B cell (primary cell): ENCODE results near the gene MTCL1. TPM values are rescaled to one million over a fixed set of nuclear protein-coding genes. Genes with fewer than 3 reads are reported as not detected.

Experiments used
- ATAC-seq: fragments of 200-7000 bp; cut with Tn5 transposase; one replicate; pipeline ENCODE4 v1.10.0; 2021; ENCODE audit warnings: low read depth, mild to moderate bottlenecking, moderate number of reproducible peaks, moderate library complexity
- CTCF ChIA-PET: fragments of 350-600 bp; sonication (Branson Sonifier 250); formaldehyde crosslinking; loops from one replicate; lab custom pipeline; 2021; ENCODE audit warnings: antibody characterized with exemption, inconsistent platforms; lab: Charles Lee
- POLR2A ChIA-PET: fragments of 350-600 bp; sonication (Branson Sonifier 250); formaldehyde crosslinking; loops from one replicate; lab custom pipeline; 2021; ENCODE audit warnings: antibody characterized with exemption; lab: Charles Lee
- DNase-seq: peaks from one replicate; pipeline ENCODE4 v3.0.0; 2013
- H2AFZ ChIP-seq: 2 replicates; pipeline ENCODE4 v1.6.1; 2012; ENCODE audit warnings: mild to moderate bottlenecking, low read depth, low read length; ENCODE audit not compliant: insufficient read depth, poor library complexity, severe bottlenecking
- H3K27ac ChIP-seq, 2 donors: 1 replicate in 1 of 2; 2 replicates in 1 of 2; pipeline ENCODE4 v1.5.1; 2012 to 2013; ENCODE audit warnings: low read length in 2 of 2, mild to moderate bottlenecking in 2 of 2, moderate library complexity in 1 of 2
- H3K27me3 ChIP-seq, 4 experiments: fragments of 200-600 bp in 1 of 4; sonication (generic) in 1 of 4; replicated peaks in 1 of 4; 1 replicate in 2 of 4; 2 replicates in 2 of 4; pipeline versions ENCODE4 v1.6.1 to v1.7.0; 2013 to 2016; ENCODE audit warnings: low read length in 3 of 4, mild to moderate bottlenecking in 2 of 4, mixed read lengths in 1 of 4, moderate library complexity in 1 of 4; ENCODE audit not compliant: insufficient read depth in 4 of 4, control insufficient read depth in 3 of 4; ENCODE audit errors: control extremely low read depth in 1 of 4
- H3K36me3 ChIP-seq, 2 experiments: replicated peaks in 1 of 2; 1 replicate in 1 of 2; 2 replicates in 1 of 2; pipeline versions ENCODE4 v1.6.1 to v1.7.1; 2013; ENCODE audit warnings: low read length in 1 of 2; ENCODE audit not compliant: insufficient read depth in 2 of 2, control insufficient read depth in 1 of 2; ENCODE audit errors: control extremely low read depth in 1 of 2, extremely low read depth in 1 of 2
- H3K4me1 ChIP-seq, 2 donors: fragments of 200-600 bp in 1 of 2; sonication (generic) in 1 of 2; 1 replicate in 1 of 2; 2 replicates in 1 of 2; pipeline versions ENCODE4 v1.5.1 to v1.6.1; 2013 to 2017; ENCODE audit warnings: low read length in 2 of 2; ENCODE audit not compliant: control insufficient read depth in 2 of 2, insufficient read depth in 2 of 2
- H3K4me2 ChIP-seq: replicated peaks from 2 replicates; pipeline ENCODE3; 2012; ENCODE audit warnings: mild to moderate bottlenecking, low read depth, low read length; ENCODE audit not compliant: poor library complexity, severe bottlenecking
- H3K4me3 ChIP-seq, 5 experiments: fragments of 200-600 bp in 1 of 5; sonication (generic) in 1 of 5; 1 replicate in 3 of 5; 2 replicates in 2 of 5; pipeline versions ENCODE4 v1.5.1 to v1.7.0; 2011 to 2016; ENCODE audit warnings: low read length in 4 of 5, mild to moderate bottlenecking in 4 of 5, low read depth in 2 of 5, control low read depth in 1 of 5, moderate library complexity in 1 of 5; ENCODE audit not compliant: insufficient read depth in 1 of 5; ENCODE audit errors: control extremely low read depth in 1 of 5, extremely low read depth in 1 of 5
- H3K79me2 ChIP-seq: fragments of 200-600 bp; sonication (generic); one replicate; pipeline ENCODE4 v1.6.0; 2016; ENCODE audit warnings: low read length; ENCODE audit not compliant: control insufficient read depth, insufficient read depth
- H3K9ac ChIP-seq: fragments of 200-600 bp; sonication (generic); 2 replicates; pipeline ENCODE4 v1.6.1; 2017; ENCODE audit warnings: mild to moderate bottlenecking, low read length, moderate library complexity
- H3K9me3 ChIP-seq, 3 donors: one replicate each; pipeline versions ENCODE4 v1.6.1 to v1.7.1; 2013; ENCODE audit warnings: low read length in 2 of 3; ENCODE audit not compliant: control insufficient read depth in 2 of 3, insufficient read depth in 1 of 3; ENCODE audit errors: control extremely low read depth in 1 of 3
- H4K20me1 ChIP-seq: 2 replicates; pipeline ENCODE4 v1.6.0; 2012; ENCODE audit warnings: mild to moderate bottlenecking, low read length; ENCODE audit not compliant: insufficient read depth, control insufficient read depth, poor library complexity, severe bottlenecking
- H3K27ac Mint-ChIP-seq: one replicate; pipeline ENCODE4 v1.8.0; 2021; ENCODE audit warnings: mixed read lengths
- H3K27me3 Mint-ChIP-seq: one replicate; pipeline ENCODE4 v1.8.0; 2021; ENCODE audit warnings: mixed read lengths
- H3K4me1 Mint-ChIP-seq: one replicate; pipeline ENCODE4 v1.8.0; 2021; ENCODE audit warnings: mixed read lengths
- H3K4me3 Mint-ChIP-seq: one replicate; pipeline ENCODE4 v1.8.0; 2021; ENCODE audit warnings: mixed read lengths
- H3K9me3 Mint-ChIP-seq: one replicate; pipeline ENCODE4 v1.8.0; 2022; ENCODE audit warnings: mixed read lengths; ENCODE audit not compliant: insufficient read depth
- EZH2 ChIP-seq: IDR thresholded peaks from 2 replicates; pipeline ENCODE4 v1.6.1; 2012; ENCODE audit warnings: borderline replicate concordance, low read depth, mild to moderate bottlenecking, moderate library complexity, low read length; ENCODE audit not compliant: insufficient read depth, poor library complexity, severe bottlenecking
- WGBS: methylation state at CpG from one replicate; pipeline ENCODE4 v1.1.5; 2013; ENCODE audit warnings: missing lambda C conversion rate; ENCODE audit not compliant: insufficient coverage; 5-methylcytosine and 5-hydroxymethylcytosine counted together
- intact Hi-C: fragments of 100-400 bp; cut with micrococcal nuclease; formaldehyde crosslinking; loops from one replicate; pipeline ENCODE4 v1.10.0; 2022
- polyA plus RNA-seq: library from polyadenylated mRNA; depleted of rRNA; stranded (reverse); fragments of >200 nt; gene quantifications from 2 replicates; pipeline ENCODE4 v1.2.3, GENCODE V29; 2012
- total RNA-seq, 2 donors: library from RNA; stranded (reverse); fragments of 120-200 nt in 1 of 2; gene quantifications; 1 replicate in 1 of 2; 2 replicates in 1 of 2; pipeline versions ENCODE4 v1.2.3 to v1.2.4, GENCODE V29; 2013 to 2022
- TF ChIP-seq, protein P1 (sequence below): fragments of 200-600 bp; IDR thresholded peaks from one replicate; pipeline ENCODE4 v1.8.0; 2022; ENCODE audit warnings: antibody characterized with exemption, mild to moderate bottlenecking

MTCL1 gene
- total and polyA plus RNA-seq, 2 donors (not counting 1 experiment from before 2014, with no cell fraction given): 2.7 to 5.8 TPM

DNA sequence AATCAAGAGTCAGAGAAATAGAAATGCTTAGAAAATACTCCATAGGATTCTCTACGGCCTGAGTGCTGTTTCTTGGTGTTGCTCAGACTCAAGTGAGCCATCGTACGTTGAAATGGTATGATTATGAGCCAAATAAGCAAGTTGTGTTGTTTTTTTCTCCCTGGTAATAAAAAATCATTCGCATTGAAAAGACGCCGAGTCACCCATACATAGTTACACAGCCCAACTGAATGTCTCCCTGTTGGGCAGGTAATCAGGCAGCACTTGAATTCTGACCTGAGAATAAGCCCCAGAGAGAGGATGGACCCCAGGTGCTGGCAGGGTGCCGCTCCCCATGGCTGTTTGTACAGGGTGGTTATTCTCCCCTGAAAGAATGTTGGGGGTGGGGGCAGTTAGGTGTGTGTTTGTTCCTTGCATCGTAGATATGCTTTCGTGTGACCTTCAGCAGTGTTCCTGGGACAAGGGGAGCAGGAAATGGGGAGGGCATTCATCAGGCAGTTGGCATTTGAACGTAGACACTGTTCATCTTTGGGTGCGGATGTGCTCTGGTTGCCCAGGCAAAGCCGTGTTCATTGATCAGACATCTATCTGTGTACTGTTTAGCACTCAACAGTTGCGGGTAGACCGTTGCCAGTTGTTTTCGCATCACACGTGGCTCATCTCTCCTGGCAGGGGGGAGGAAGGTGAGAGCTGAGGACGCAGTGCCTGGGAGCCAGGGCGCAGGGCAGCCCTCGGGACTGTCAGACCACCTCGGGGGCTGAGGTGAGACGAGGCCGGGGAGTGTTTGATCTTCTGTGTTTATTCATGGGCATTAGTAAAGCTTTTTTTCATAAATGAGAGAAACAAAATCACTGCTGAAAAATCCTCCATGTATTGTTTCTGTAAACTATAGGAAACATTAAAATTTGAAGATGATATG, 27.3 kb downstream of the MTCL1 start:
- TF ChIP-seq EZH2: no peak
- TF ChIP-seq, protein P1, sequence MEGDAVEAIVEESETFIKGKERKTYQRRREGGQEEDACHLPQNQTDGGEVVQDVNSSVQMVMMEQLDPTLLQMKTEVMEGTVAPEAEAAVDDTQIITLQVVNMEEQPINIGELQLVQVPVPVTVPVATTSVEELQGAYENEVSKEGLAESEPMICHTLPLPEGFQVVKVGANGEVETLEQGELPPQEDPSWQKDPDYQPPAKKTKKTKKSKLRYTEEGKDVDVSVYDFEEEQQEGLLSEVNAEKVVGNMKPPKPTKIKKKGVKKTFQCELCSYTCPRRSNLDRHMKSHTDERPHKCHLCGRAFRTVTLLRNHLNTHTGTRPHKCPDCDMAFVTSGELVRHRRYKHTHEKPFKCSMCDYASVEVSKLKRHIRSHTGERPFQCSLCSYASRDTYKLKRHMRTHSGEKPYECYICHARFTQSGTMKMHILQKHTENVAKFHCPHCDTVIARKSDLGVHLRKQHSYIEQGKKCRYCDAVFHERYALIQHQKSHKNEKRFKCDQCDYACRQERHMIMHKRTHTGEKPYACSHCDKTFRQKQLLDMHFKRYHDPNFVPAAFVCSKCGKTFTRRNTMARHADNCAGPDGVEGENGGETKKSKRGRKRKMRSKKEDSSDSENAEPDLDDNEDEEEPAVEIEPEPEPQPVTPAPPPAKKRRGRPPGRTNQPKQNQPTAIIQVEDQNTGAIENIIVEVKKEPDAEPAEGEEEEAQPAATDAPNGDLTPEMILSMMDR: no peak
- H3K79me2 ChIP-seq: no peaks in the 10 kb centered on the region
- ChIA-PET CTCF (no interaction called here), POLR2A (no interaction called here)
- no peaks in the 10 kb centered on the region for H3K27me3 ChIP-seq
- peaks cover 4 to 11% of the 10 kb centered on the region in 2 donors for H3K4me1 ChIP-seq
- WGBS: 97% methylated on average over 15 of the region's 22 CpGs
- H3K4me3 ChIP-seq: no peak overlapping the region
- no peak overlapping the region for H3K9ac ChIP-seq
- DNase-seq (no peak), ATAC-seq (no peak)
- intact Hi-C loops: no loop called here
- no peak overlapping the region for H2AFZ ChIP-seq
- Mint-ChIP-seq H3K27me3 (no peaks in the 10 kb centered on the region), H3K9me3 (no peaks in the 10 kb centered on the region), H3K4me1 (peaks cover 15% of the 10 kb centered on the region), H3K4me3 (no peak overlapping the region), H3K27ac (no peak overlapping the region)
- no peaks in the 10 kb centered on the region for H4K20me1 ChIP-seq
- H3K27ac ChIP-seq: no peak overlapping the region
- H3K4me2 ChIP-seq: no peak overlapping the region
- no peaks in the 10 kb centered on the region for H3K9me3 ChIP-seq
- H3K36me3 ChIP-seq: no peaks in the 10 kb centered on the region

DNA sequence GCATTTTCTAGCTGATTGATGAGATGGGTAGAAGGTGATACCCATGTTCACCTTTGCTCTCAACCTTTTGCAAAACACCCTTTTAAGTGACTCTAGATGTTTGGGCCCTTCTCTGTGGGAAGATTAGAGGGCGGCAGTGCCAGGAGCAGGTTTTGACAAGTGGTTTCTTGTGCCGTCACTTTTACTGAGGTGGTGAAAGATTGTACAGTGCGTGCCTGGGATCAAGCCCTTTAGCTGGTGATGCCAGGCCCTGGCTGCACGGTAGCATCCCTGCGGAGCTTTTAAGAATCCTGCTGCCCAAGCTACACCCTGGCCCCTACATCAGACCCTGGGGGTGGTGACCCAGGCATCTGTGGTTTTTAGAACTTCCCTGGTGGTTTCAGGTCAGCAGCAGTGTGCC, 29.1 kb downstream of the MTCL1 start:
- Histone ChIP-seq H3K9ac (no peak overlapping the region), H3K9me3 (peaks cover 0 to under 1% (median 0%) of the 10 kb centered on the region in 3 donors), H4K20me1 (no peaks in the 10 kb centered on the region), H3K27ac (no peak overlapping the region), H2AFZ (no peak overlapping the region), H3K36me3 (no peaks in the 10 kb centered on the region), H3K4me1 (peaks cover 4% of the 10 kb centered on the region in 2 donors), H3K27me3 (no peaks in the 10 kb centered on the region), H3K4me2 (no peak overlapping the region), H3K4me3 (no peak overlapping the region), H3K79me2 (no peaks in the 10 kb centered on the region)
- peaks cover 15% of the 10 kb centered on the region for H3K4me1 Mint-ChIP-seq
- POLR2A ChIA-PET: no interaction called here
- no peaks in the 10 kb centered on the region for H3K9me3 Mint-ChIP-seq
- 98% methylated on average over 5 of the region's 5 CpGs for WGBS
- no peak overlapping the region for H3K27ac Mint-ChIP-seq
- TF ChIP-seq EZH2: no peak
- TF ChIP-seq, protein P1: no peak
- H3K4me3 Mint-ChIP-seq: no peak overlapping the region
- CTCF ChIA-PET: no interaction called here
- DNase-seq (no peak), ATAC-seq (no peak)
- no peaks in the 10 kb centered on the region for H3K27me3 Mint-ChIP-seq
- intact Hi-C loops: no loop called here
